Activated CD8-positive, alpha-beta memory T cell treated with anti-CD3 and anti-CD28 coated beads, Interleukin-2, amount 50 U/mL, for 1 hour (primary cell): ENCODE measurements around the gene CDKL4.
"Not testable (repeated sequence)": the region's sequence is repeated elsewhere in the genome, so short reads cannot be mapped to it uniquely, and the experiment has no call there.

ENCODE experiments used
- DNase-seq: peaks from one replicate; pipeline ENCODE4 v3.0.0-alpha.2; 2020; ENCODE audit errors: extremely low read depth

The CDKL4 gene

GRCh38 chr2:39179974-39180960, 63.5 kb downstream of the CDKL4 start:
- DNase-seq = no peak

- no peak for DNase-seq
These were observed 65.0 kb downstream of the CDKL4 start for GRCh38 chr2:39178756-39179155.

- DNase-seq = no peak
These were observed 66.8 kb downstream of the CDKL4 start for GRCh38 chr2:39176997-39177396.

- no peak for DNase-seq
These were observed 68.6 kb downstream of the CDKL4 start for GRCh38 chr2:39175026-39175812.

- DNase-seq = no peak
These were observed 69.7 kb downstream of the CDKL4 start for GRCh38 chr2:39174022-39174421.

GRCh38 chr2:39172047-39172706, 71.6 kb downstream of the CDKL4 start:
- DNase-seq = not testable (repeated sequence)

- DNase-seq = no peak
These were observed 72.1 kb downstream of the CDKL4 start for GRCh38 chr2:39171621-39172020.

GRCh38 chr2:39164089-39164488, 79.7 kb downstream of the CDKL4 start:
- DNase-seq = no peak

- DNase-seq = no peak
These were observed 82.8 kb downstream of the CDKL4 start for GRCh38 chr2:39160982-39161381.

- no peak for DNase-seq
These were observed 84.5 kb downstream of the CDKL4 start for GRCh38 chr2:39159283-39159682.

- DNase-seq = no peak
These were observed 85.4 kb downstream of the CDKL4 start for GRCh38 chr2:39158351-39158750.

- no peak for DNase-seq
These were observed 86.9 kb downstream of the CDKL4 start for GRCh38 chr2:39156846-39157245.

GRCh38 chr2:39156107-39156506, 87.7 kb downstream of the CDKL4 start:
- DNase-seq = no peak

GRCh38 chr2:39155573-39155972, 88.2 kb downstream of the CDKL4 start:
- DNase-seq = not testable (repeated sequence)

GRCh38 chr2:39154944-39155343, 88.8 kb downstream of the CDKL4 start:
- no peak for DNase-seq

GRCh38 chr2:39153312-39153711, 90.5 kb downstream of the CDKL4 start:
- no peak for DNase-seq

- no peak for DNase-seq
These were observed 91.3 kb downstream of the CDKL4 start for GRCh38 chr2:39152504-39152903.

- DNase-seq = no peak
These were observed 92.8 kb downstream of the CDKL4 start for GRCh38 chr2:39150890-39151497.

- no peak for DNase-seq
These were observed 93.6 kb downstream of the CDKL4 start for GRCh38 chr2:39150102-39150562.

GRCh38 chr2:39146630-39147029, 97.1 kb downstream of the CDKL4 start:
- no peak for DNase-seq

GRCh38 chr2:39145906-39146421, 97.8 kb downstream of the CDKL4 start:
- DNase-seq = no peak
